ENCODE results near the gene MYH14. TPM values are rescaled to one million over a fixed set of nuclear protein-coding genes. Genes with fewer than 3 reads are reported as not detected.
A peak's percentile ranks its signal among the peaks of the same experiment; 100 is the strongest.

The MYH14 gene
- total RNA-seq, 2 donors from 2014 or later: 506 to 509 TPM

DNA sequence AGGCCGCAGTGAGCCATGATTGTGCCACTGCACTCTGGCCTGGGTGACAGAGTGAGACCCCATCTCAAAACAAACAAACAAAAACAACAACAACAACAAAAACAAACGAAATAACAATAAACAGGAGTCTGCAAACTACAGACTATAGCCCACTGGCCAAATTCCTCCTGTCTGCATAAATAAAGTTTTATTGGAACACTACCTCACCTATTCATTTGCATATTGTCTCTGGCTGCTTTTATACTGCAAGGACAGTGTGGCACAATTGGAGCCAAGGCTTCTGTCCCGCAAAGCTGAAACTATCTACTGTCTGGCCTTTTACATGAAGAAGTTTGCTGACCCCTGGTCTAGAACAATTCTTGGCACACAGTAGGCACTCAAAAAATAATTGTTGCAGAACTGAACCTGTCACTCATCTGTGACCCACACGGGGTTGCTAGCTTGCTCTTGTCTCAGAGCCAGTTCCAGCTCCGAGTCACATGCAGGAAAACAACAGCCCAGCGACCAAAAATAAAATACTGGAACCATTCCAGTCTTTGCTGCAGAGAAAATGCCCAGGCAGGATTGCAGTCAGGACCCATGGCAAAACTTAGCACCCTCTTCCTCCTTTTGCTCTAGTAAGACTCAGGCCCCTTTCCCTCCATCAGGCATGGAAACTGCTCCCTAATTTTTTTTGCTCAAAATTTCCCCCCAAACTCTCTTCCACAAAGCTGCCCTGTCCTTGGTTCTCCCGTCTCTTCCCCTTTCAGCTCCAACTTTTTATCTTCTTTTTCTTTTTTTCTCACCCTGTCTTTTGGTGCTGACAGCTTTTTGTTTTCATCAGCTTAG lies 4.8 kb upstream of the MYH14 start:
- peaks cover 9% of the 10 kb centered on the region for H3K27me3 ChIP-seq
- TF ChIP-seq, protein P1, sequence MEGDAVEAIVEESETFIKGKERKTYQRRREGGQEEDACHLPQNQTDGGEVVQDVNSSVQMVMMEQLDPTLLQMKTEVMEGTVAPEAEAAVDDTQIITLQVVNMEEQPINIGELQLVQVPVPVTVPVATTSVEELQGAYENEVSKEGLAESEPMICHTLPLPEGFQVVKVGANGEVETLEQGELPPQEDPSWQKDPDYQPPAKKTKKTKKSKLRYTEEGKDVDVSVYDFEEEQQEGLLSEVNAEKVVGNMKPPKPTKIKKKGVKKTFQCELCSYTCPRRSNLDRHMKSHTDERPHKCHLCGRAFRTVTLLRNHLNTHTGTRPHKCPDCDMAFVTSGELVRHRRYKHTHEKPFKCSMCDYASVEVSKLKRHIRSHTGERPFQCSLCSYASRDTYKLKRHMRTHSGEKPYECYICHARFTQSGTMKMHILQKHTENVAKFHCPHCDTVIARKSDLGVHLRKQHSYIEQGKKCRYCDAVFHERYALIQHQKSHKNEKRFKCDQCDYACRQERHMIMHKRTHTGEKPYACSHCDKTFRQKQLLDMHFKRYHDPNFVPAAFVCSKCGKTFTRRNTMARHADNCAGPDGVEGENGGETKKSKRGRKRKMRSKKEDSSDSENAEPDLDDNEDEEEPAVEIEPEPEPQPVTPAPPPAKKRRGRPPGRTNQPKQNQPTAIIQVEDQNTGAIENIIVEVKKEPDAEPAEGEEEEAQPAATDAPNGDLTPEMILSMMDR (IDR thresholded peaks at IDR 0.05): no peak
- H3K9ac ChIP-seq (ENCODE audit: low read depth in 2 of 2, low read length in 2 of 2): no peak overlapping the region
- H3K36me3 ChIP-seq: no peaks in the 10 kb centered on the region
- no peaks in the 10 kb centered on the region for H3K9me3 ChIP-seq
- intact Hi-C loops (cut with DNase I): no loop called here
- H3K27ac ChIP-seq: no peak overlapping the region
- no peak overlapping the region for H3K4me3 ChIP-seq
- no peak for DNase-seq
- H3K4me1 ChIP-seq: no peaks in the 10 kb centered on the region

DNA sequence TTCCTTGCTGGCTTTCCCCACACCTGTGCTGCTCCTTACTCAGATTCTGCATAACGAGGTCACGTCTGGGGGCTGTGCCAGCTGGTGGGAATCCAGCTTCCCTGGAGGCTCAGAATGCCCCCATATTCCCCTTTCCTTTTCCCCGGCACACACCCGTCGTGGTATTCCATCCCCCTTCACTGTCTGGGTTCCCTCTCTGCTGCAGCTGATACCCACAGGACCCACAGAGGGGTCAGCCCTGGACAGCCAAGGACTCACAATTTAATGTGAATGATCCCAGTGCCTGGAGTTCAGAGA lies 4.2 kb upstream of the MYH14 start:
- H3K27ac ChIP-seq: no peak overlapping the region
- peaks cover 11% of the 10 kb centered on the region for H3K27me3 ChIP-seq
- H3K36me3 ChIP-seq: no peaks in the 10 kb centered on the region
- H3K9me3 ChIP-seq: no peaks in the 10 kb centered on the region
- H3K4me1 ChIP-seq: no peaks in the 10 kb centered on the region
- TF ChIP-seq, protein P1 (IDR thresholded peaks at IDR 0.05): no peak
- H3K4me3 ChIP-seq: no peak overlapping the region
- peak overlapping the region in 1 of 2 donors; percentile 9 for H3K9ac ChIP-seq (ENCODE audit: low read depth in 2 of 2, low read length in 2 of 2)
- no peak for DNase-seq
- intact Hi-C loops (cut with DNase I): no loop called here

DNA sequence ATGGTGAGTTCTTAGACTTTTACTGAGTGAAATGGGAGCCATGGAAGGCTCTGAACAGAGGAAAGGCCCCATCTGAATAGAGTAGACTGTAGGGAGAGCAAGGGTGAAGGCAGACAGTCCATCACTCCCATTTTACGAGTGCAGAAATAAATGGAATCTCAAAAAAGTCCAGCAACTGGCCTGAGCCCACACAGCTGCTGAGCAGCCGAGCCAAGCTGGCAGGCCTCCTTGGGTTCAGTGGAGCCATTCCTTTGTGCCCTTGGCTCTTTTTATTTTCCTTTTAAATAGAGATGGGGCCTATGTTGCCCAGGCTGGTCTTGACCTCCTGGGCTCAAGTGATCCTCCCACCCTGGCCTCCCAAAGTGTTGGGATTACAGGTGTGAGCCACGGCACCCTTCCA lies 1.0 kb upstream of the MYH14 start:
- Histone ChIP-seq H3K27me3 (peaks cover 11% of the 10 kb centered on the region), H3K36me3 (no peaks in the 10 kb centered on the region), H3K9me3 (no peaks in the 10 kb centered on the region), H3K4me1 (no peaks in the 10 kb centered on the region), H3K4me3 (no peak overlapping the region), H3K27ac (no peak overlapping the region), H3K9ac (ENCODE audit: low read depth in 2 of 2, low read length in 2 of 2) (peak overlapping the region in 1 of 2 donors; percentile 51)
- TF ChIP-seq, protein P1 (IDR thresholded peaks at IDR 0.05): no peak
- no peak for DNase-seq
- intact Hi-C loops (cut with DNase I): no loop called here

DNA sequence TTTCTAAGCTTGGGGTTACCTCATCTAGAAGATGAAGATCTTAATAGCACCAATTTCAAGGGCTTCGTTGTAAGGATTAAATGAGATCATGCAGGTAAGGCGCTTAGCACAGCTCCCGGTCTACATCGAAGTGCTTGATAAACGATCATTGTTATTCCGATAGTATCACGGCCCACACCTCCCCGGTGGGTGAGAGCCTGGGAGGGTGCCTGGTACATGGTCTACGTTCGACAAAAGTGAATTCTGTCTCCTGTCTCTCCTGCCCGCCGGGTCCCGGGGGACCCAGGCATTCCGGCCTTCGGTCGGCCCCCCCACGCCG lies 501 bp upstream of the MYH14 start:
- Histone ChIP-seq H3K4me3 (peak overlapping the region; percentile 46), H3K27ac (peak overlapping the region; percentile 88), H3K4me1 (no peaks in the 10 kb centered on the region), H3K9ac (ENCODE audit: low read depth in 2 of 2, low read length in 2 of 2) (peak overlapping the region in 1 of 2 donors; percentile 51), H3K27me3 (peaks cover 11% of the 10 kb centered on the region), H3K36me3 (no peaks in the 10 kb centered on the region), H3K9me3 (no peaks in the 10 kb centered on the region)
- intact Hi-C loops (cut with DNase I): no loop called here
- TF ChIP-seq, protein P1 (IDR thresholded peaks at IDR 0.05): no peak
- DNase-seq: no peak

DNA sequence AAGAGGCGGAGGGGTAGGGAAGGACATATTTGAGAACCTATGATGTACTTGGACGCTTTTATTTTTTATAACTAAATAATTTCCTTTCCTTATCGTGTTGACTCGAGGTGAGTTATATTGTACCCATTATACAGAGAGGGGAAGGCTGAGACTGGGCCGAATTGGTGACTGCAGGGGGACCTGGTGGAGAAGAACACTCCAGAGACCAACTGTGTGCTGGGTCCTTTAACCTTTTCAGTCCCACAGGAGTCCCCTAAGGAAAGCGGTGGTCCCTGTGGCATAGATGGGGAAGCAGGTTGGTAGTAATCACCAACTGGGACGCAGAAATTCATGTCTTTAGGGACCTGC lies 633 bp downstream of the MYH14 start:
- H3K27me3 ChIP-seq: peaks cover 11% of the 10 kb centered on the region

More for the DNA sequence above, 633 bp downstream of the MYH14 start:
- no peak for DNase-seq
- no peaks in the 10 kb centered on the region for H3K9me3 ChIP-seq
- H3K36me3 ChIP-seq: no peaks in the 10 kb centered on the region
- H3K4me1 ChIP-seq: no peaks in the 10 kb centered on the region
- TF ChIP-seq, protein P1 (IDR thresholded peaks at IDR 0.05): no peak
- intact Hi-C loops (cut with DNase I): no loop called here
- peak overlapping the region; percentile 86 to 89 for H3K9ac ChIP-seq (ENCODE audit: low read depth in 2 of 2, low read length in 2 of 2)
- peak overlapping the region; percentile 88 for H3K27ac ChIP-seq
- H3K4me3 ChIP-seq: peak overlapping the region; percentile 46

Data from colonic mucosa (tissue), 4 donors.